ENCODE results near the gene KLF6.

- no peak for TF ChIP-seq CTCF (IDR thresholded peaks at IDR 0.05)
- TF ChIP-seq EP300 (IDR thresholded peaks at IDR 0.05) = no peak
These were observed 6.3 kb downstream of the KLF6 start for GRCh38 chr10:3778692-3779157.
